K562 (cell line): Measurements from ENCODE around the gene RNH1. TPM values are rescaled to one million over a fixed set of nuclear protein-coding genes. Genes with fewer than 3 reads are reported as not detected.

ENCODE experiments used
- ATAC-seq: fragments of 200-7000 bp; cut with Tn5 transposase; 3 replicates; pipeline ENCODE4 v1.9.1; 2020; ENCODE audit warnings: moderate library complexity
- BruUV-seq: library from RNA; stranded (reverse); fragments of 400-500 nt; replicated peaks from 2 replicates; lab custom pipeline; 2021; lab: Mats Ljungman, UMichigan
- CTCF ChIA-PET: fragments of 300-600 bp; formaldehyde crosslinking; extraction: SDS; loops from one replicate; lab custom pipeline; 2021; ENCODE audit warnings: low intra/inter-chr PET ratio; lab: Yijun Ruan, JAX
- POLR2A ChIA-PET: fragments of 300-600, 350-650 bp; sonication (Branson Sonifier 250); formaldehyde crosslinking; extraction: SDS; loops from one replicate; lab custom pipeline; 2021; ENCODE audit warnings: antibody characterized with exemption, inconsistent platforms; lab: Yijun Ruan, JAX
- DNase-seq, 4 experiments: peaks; one replicate each; pipeline versions ENCODE4 v3.0.0 to v3.0.0-alpha.2; 2011 to 2018; ENCODE audit warnings: low spot score in 3 of 4, mixed read lengths in 3 of 4; ENCODE audit errors: extremely low read depth in 1 of 4
- FAIRE-seq: peaks from 2 replicates; lab custom pipeline; 2011; peaks lifted over from hg19 to GRCh38; lab: Jason Lieb, UNC
- H2AFZ ChIP-seq: 2 replicates; pipeline ENCODE4 v1.6.0; 2011; ENCODE audit warnings: low read depth, low read length, control low read depth, inconsistent platforms
- H3K27ac ChIP-seq: fragments of 200-600 bp; 3 replicates; pipeline ENCODE4 v1.8.0; 2011; ENCODE audit warnings: low read depth, mild to moderate bottlenecking, control low read depth, inconsistent platforms, low read length, moderate library complexity, mixed read lengths; ENCODE audit errors: extremely low read depth
- H3K27me3 ChIP-seq, 2 experiments: fragments of 300-600 bp in 1 of 2; 2 replicates in 1 of 2; 3 replicates in 1 of 2; pipeline versions ENCODE4 v1.6.0 to v1.8.0; 2011; ENCODE audit warnings: inconsistent platforms in 2 of 2, low read length in 2 of 2, mild to moderate bottlenecking in 1 of 2, mixed read lengths in 1 of 2, moderate library complexity in 1 of 2; ENCODE audit not compliant: control insufficient read depth in 2 of 2, insufficient read depth in 2 of 2
- H3K36me3 ChIP-seq: fragments of 300-600 bp; 3 replicates; pipeline ENCODE4 v1.8.0; 2011; ENCODE audit warnings: mild to moderate bottlenecking, low read length, inconsistent platforms; ENCODE audit not compliant: control insufficient read depth, insufficient read depth
- H3K4me1 ChIP-seq, 2 experiments: fragments of 200-600 bp in 1 of 2; replicated peaks in 1 of 2; 2 replicates in 1 of 2; 3 replicates in 1 of 2; pipeline versions ENCODE4 v1.5.1 to v1.8.0; 2011; ENCODE audit warnings: inconsistent platforms in 2 of 2, low read length in 2 of 2, mild to moderate bottlenecking in 1 of 2, mixed read lengths in 1 of 2, moderate library complexity in 1 of 2; ENCODE audit not compliant: control insufficient read depth in 2 of 2, insufficient read depth in 2 of 2
- H3K4me2 ChIP-seq: 2 replicates; pipeline ENCODE4 v1.6.1; 2011; ENCODE audit warnings: low read length, control low read depth, inconsistent platforms, mixed read lengths; ENCODE audit not compliant: insufficient read depth
- H3K4me3 ChIP-seq: fragments of 200-600 bp; sonication (generic), shearing (Covaris generic); 2 replicates; pipeline ENCODE4 v1.5.1; 2016; ENCODE audit warnings: control low read depth, inconsistent platforms
- H3K79me2 ChIP-seq: fragments of 200-600 bp; 3 replicates; pipeline ENCODE4 v1.8.0; 2011; ENCODE audit warnings: low read length, inconsistent platforms; ENCODE audit not compliant: control insufficient read depth, insufficient read depth
- H3K9ac ChIP-seq, 2 experiments: 2 replicates each; pipeline versions ENCODE4 v1.6.0 to v1.6.1; 2011; ENCODE audit warnings: low read depth in 2 of 2, low read length in 2 of 2, control low read depth in 1 of 2, inconsistent platforms in 1 of 2, mild to moderate bottlenecking in 1 of 2, mixed read lengths in 1 of 2; ENCODE audit not compliant: insufficient read depth in 1 of 2
- H3K9me1 ChIP-seq: one replicate; pipeline ENCODE4 v1.6.0; 2011; ENCODE audit warnings: inconsistent platforms, mild to moderate bottlenecking, low read length, moderate library complexity; ENCODE audit not compliant: control insufficient read depth, insufficient read depth
- H3K9me3 ChIP-seq: replicated peaks from 2 replicates; pipeline ENCODE4 v1.5.1; 2011; ENCODE audit warnings: low read depth, low read length, inconsistent platforms; ENCODE audit not compliant: control insufficient read depth, insufficient read depth
- H4K20me1 ChIP-seq: replicated peaks from 2 replicates; pipeline ENCODE4 v1.6.1; 2011; ENCODE audit warnings: low read length, inconsistent platforms, mixed read lengths; ENCODE audit not compliant: control insufficient read depth, insufficient read depth
- ATF7 ChIP-seq: fragments of 450-650 bp; IDR thresholded peaks from 2 replicates; pipeline ENCODE4 v1.7.1; 2014; ENCODE audit warnings: mild to moderate bottlenecking, moderate library complexity
- BRD4 ChIP-seq: fragments of 200-600 bp; sonication (generic); IDR thresholded peaks from 2 replicates; pipeline ENCODE4 v1.6.1; 2017; ENCODE audit warnings: inconsistent platforms
- CHD1 ChIP-seq: fragments of 200-600 bp; sonication (generic); IDR thresholded peaks from one replicate; pipeline ENCODE4 v1.6.1; 2012; ENCODE audit warnings: mild to moderate bottlenecking, moderate library complexity, low read length, inconsistent platforms
- GABPB1 ChIP-seq: sonication (generic); formaldehyde crosslinking; IDR thresholded peaks from 2 replicates; pipeline ENCODE4 v1.8.0; 2022; ENCODE audit warnings: mild to moderate bottlenecking, missing genetic modification reagents
- GTF2A2 ChIP-seq: IDR thresholded peaks from 2 replicates; pipeline ENCODE4 v1.6.1; 2016; ENCODE audit warnings: mild to moderate bottlenecking, missing genetic modification characterization, missing compliant biosample characterization
- POLR2AphosphoS5 ChIP-seq: IDR thresholded peaks from 2 replicates; pipeline ENCODE4 v1.6.1; 2011; ENCODE audit warnings: mild to moderate bottlenecking, low read depth, low read length, moderate library complexity; ENCODE audit not compliant: control insufficient read depth, insufficient read depth
- RBFOX2 ChIP-seq: fragments of 200-400 bp; formaldehyde crosslinking; IDR thresholded peaks from 2 replicates; pipeline ENCODE4 v1.6.1; 2017; ENCODE audit warnings: low read depth, mild to moderate bottlenecking, low read length, moderate library complexity
- SMAD1 ChIP-seq: fragments of 150-350 bp; IDR thresholded peaks from 2 replicates; pipeline ENCODE4 v1.6.1; 2014; ENCODE audit warnings: low read length, low read depth; ENCODE audit not compliant: partially characterized antibody
- WHSC1 ChIP-seq: IDR thresholded peaks from one replicate; pipeline ENCODE4 v1.6.1; 2012; ENCODE audit warnings: low read length, control low read depth, inconsistent platforms
- ZC3H8 ChIP-seq: fragments of 450-650 bp; IDR thresholded peaks from 2 replicates; pipeline ENCODE4 v1.6.1; 2017
- WGBS: fragments of 100-300 bp; shearing (Covaris generic); methylation state at CpG from one replicate; pipeline ENCODE4 v1.1.6; 2016; ENCODE audit warnings: low coverage, mixed read lengths; ENCODE audit not compliant: insufficient coverage; ENCODE audit errors: missing lambda C conversion rate; 5-methylcytosine and 5-hydroxymethylcytosine counted together
- in situ Hi-C: fragments of 300-500 bp; cut with MboI; formaldehyde crosslinking; loops from 4 replicates; pipeline ENCODE4 v1.15.0; 2018; ENCODE audit warnings: inconsistent platforms, mixed read lengths
- intact Hi-C: fragments of 100-400 bp; cut with micrococcal nuclease; formaldehyde crosslinking; loops from 2 replicates; pipeline ENCODE4 v1.14.2; 2022
- polyA plus RNA-seq, 8 experiments: library from polyadenylated mRNA; depleted of rRNA in 4 of 8; stranded (reverse) in 5 of 8; unstranded in 3 of 8; fragments of >200 nt; fragmentation: Nextera tagmentation in 2 of 8; fragmentation: Illumina TruSeq in 1 of 8; extraction: Ambion mirVana in 2 of 8; extraction: Trizol in 1 of 8; gene quantifications; 2 replicates each; pipeline versions ENCODE4 v1.2.1 to v1.2.3, GENCODE V29; 2011 to 2014; ENCODE audit warnings: inconsistent platforms in 1 of 8, missing spikeins in 1 of 8
- total RNA-seq, 7 experiments: library from RNA; depleted of rRNA in 6 of 7; stranded (reverse); fragments of >200 nt in 6 of 7; fragmentation: Illumina TruSeq in 2 of 7; extraction: Trizol in 2 of 7; gene quantifications; 2 replicates each; pipeline versions ENCODE4 v1.2.1 to v1.2.3, GENCODE V29; 2011 to 2021; ENCODE audit warnings: low replicate concordance in 1 of 7
- TF ChIP-seq, protein P1 (sequence below): fragments of 200-600 bp; sonication (generic); IDR thresholded peaks from one replicate; pipeline ENCODE4 v1.6.1; 2012; ENCODE audit warnings: mild to moderate bottlenecking, low read depth, low read length, inconsistent platforms

Gene RNH1
- total and polyA plus RNA-seq, 9 of the 15 experiments (the other 6 are each of a cell fraction or from before 2014, with no cell fraction given) = 2.5 to 160 (median 44.3) TPM

DNA sequence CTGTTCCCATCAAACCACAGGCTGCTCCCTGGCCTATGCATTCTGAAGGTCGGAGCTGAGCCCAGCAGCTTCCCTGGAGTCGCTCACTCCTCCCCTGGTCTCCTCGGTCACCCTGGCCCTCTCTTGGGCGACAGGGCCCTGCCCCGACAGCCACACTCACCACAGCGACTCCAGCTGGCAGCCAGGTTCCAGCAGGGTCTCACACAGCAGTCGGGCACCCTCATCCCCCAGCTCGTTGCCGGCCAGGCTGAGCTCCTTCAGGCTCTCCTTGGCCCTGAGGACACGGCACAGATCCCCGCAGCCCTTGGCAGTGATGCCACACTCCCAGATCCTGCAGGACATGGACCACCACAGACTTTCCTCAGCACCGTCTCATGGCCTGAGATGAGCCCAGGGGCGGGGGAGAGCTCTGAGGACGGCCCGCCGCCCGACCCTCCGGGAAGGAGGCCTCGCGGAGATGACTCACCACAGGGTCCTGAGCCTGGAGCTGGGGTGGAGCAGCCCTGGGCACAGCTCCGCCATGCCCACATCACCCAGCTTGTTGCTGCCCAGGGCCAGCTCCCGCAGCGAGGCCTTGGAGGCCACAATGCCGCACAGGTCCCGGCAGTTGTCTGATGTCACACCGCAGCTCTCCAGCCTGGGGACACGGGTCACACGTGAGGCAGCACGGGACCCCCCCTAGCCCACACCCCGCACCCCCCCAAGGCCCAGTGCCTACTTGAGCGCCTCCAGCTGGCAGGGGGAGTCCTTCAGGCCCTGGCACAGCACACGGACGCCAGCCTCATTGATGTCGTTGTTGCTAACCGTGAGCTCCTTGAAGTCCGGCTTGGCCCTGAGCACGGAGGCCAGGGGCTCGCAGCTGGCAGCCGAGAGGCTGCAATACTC lies 8.5 kb downstream of the RNH1 start:
- 98% methylated on average over 16 of the region's 39 CpGs for WGBS
- Histone ChIP-seq H3K79me2 (peaks cover 31% of the 10 kb centered on the region), H4K20me1 (no peaks in the 10 kb centered on the region), H3K9me3 (peaks cover 4% of the 10 kb centered on the region), H3K4me1 (peaks cover 5 to 70% of the 10 kb centered on the region in 2 experiments), H3K9me1 (peaks cover 3% of the 10 kb centered on the region), H3K4me3 (no peak overlapping the region), H3K36me3 (peaks cover 92% of the 10 kb centered on the region), H3K27me3 (no peaks in the 10 kb centered on the region), H3K9ac (no peak overlapping the region; a peak in 1 of 4 replicates), H3K4me2 (no peak overlapping the region), H2AFZ (no peak overlapping the region), H3K27ac (no peak overlapping the region)
- DNase-seq (no peak), ATAC-seq (no peak), FAIRE-seq (no peak)
- in situ Hi-C loops = no loop called here
- intact Hi-C loops = no loop called here
- POLR2A ChIA-PET = interaction anchor here (0.6 to 1.8 kb wide), 4 partner anchors 8 to 274 kb away, joined by 3 to 9 read pairs (median 3); partner anchors contain the start of gene RNH1
- no TSS peak for BruUV-seq
- CTCF ChIA-PET = no interaction called here
- TF ChIP-seq BRD4 (no peak), ZC3H8 (no peak), SMAD1 (no peak), GABPB1 (CRISPR knock-in tag) (no peak), WHSC1 (no peak), RBFOX2 (peak; percentile 56), GTF2A2 (tag) (no peak), POLR2AphosphoS5 (0 out of 2 replicates have a peak, but pooled peaks have one; percentile 8), CHD1 (no peak), ATF7 (no peak)
- TF ChIP-seq, protein P1, sequence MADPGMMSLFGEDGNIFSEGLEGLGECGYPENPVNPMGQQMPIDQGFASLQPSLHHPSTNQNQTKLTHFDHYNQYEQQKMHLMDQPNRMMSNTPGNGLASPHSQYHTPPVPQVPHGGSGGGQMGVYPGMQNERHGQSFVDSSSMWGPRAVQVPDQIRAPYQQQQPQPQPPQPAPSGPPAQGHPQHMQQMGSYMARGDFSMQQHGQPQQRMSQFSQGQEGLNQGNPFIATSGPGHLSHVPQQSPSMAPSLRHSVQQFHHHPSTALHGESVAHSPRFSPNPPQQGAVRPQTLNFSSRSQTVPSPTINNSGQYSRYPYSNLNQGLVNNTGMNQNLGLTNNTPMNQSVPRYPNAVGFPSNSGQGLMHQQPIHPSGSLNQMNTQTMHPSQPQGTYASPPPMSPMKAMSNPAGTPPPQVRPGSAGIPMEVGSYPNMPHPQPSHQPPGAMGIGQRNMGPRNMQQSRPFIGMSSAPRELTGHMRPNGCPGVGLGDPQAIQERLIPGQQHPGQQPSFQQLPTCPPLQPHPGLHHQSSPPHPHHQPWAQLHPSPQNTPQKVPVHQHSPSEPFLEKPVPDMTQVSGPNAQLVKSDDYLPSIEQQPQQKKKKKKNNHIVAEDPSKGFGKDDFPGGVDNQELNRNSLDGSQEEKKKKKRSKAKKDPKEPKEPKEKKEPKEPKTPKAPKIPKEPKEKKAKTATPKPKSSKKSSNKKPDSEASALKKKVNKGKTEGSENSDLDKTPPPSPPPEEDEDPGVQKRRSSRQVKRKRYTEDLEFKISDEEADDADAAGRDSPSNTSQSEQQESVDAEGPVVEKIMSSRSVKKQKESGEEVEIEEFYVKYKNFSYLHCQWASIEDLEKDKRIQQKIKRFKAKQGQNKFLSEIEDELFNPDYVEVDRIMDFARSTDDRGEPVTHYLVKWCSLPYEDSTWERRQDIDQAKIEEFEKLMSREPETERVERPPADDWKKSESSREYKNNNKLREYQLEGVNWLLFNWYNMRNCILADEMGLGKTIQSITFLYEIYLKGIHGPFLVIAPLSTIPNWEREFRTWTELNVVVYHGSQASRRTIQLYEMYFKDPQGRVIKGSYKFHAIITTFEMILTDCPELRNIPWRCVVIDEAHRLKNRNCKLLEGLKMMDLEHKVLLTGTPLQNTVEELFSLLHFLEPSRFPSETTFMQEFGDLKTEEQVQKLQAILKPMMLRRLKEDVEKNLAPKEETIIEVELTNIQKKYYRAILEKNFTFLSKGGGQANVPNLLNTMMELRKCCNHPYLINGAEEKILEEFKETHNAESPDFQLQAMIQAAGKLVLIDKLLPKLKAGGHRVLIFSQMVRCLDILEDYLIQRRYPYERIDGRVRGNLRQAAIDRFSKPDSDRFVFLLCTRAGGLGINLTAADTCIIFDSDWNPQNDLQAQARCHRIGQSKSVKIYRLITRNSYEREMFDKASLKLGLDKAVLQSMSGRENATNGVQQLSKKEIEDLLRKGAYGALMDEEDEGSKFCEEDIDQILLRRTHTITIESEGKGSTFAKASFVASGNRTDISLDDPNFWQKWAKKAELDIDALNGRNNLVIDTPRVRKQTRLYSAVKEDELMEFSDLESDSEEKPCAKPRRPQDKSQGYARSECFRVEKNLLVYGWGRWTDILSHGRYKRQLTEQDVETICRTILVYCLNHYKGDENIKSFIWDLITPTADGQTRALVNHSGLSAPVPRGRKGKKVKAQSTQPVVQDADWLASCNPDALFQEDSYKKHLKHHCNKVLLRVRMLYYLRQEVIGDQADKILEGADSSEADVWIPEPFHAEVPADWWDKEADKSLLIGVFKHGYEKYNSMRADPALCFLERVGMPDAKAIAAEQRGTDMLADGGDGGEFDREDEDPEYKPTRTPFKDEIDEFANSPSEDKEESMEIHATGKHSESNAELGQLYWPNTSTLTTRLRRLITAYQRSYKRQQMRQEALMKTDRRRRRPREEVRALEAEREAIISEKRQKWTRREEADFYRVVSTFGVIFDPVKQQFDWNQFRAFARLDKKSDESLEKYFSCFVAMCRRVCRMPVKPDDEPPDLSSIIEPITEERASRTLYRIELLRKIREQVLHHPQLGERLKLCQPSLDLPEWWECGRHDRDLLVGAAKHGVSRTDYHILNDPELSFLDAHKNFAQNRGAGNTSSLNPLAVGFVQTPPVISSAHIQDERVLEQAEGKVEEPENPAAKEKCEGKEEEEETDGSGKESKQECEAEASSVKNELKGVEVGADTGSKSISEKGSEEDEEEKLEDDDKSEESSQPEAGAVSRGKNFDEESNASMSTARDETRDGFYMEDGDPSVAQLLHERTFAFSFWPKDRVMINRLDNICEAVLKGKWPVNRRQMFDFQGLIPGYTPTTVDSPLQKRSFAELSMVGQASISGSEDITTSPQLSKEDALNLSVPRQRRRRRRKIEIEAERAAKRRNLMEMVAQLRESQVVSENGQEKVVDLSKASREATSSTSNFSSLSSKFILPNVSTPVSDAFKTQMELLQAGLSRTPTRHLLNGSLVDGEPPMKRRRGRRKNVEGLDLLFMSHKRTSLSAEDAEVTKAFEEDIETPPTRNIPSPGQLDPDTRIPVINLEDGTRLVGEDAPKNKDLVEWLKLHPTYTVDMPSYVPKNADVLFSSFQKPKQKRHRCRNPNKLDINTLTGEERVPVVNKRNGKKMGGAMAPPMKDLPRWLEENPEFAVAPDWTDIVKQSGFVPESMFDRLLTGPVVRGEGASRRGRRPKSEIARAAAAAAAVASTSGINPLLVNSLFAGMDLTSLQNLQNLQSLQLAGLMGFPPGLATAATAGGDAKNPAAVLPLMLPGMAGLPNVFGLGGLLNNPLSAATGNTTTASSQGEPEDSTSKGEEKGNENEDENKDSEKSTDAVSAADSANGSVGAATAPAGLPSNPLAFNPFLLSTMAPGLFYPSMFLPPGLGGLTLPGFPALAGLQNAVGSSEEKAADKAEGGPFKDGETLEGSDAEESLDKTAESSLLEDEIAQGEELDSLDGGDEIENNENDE = no peak
